GM10266 (cell line): ENCODE results near the gene NR2F6.
A peak's percentile ranks its signal among the peaks of the same experiment; 100 is the strongest.

Experiments
- DNase-seq: peaks from one replicate; pipeline ENCODE4 v3.0.0; 2012; ENCODE audit errors: extremely low spot score
- CTCF ChIP-seq: IDR thresholded peaks from 2 replicates; pipeline ENCODE4 v1.5.1; 2012; ENCODE audit warnings: mild to moderate bottlenecking, low read depth; ENCODE audit not compliant: control insufficient read depth, insufficient read depth; ENCODE audit errors: missing control alignments

The NR2F6 gene

GRCh38 chr19:17245535-17245984, at the start of gene NR2F6:
NR2F6 (minus strand) TSS chr19:17245919; CDS start chr19:17245220, 699 bp downstream.
- DNase-seq = no peak
- no peak for TF ChIP-seq CTCF

- peak; percentile 74 for DNase-seq
- no peak for TF ChIP-seq CTCF
These were observed 48.6 kb upstream of the NR2F6 start for GRCh38 chr19:17294051-17294891.

GRCh38 chr19:17293605-17294004, 47.9 kb upstream of the NR2F6 start:
- DNase-seq = no peak
- no peak for TF ChIP-seq CTCF

- peak; percentile 97 for DNase-seq
These were observed 46.8 kb upstream of the NR2F6 start for GRCh38 chr19:17292301-17293074.

GRCh38 chr19:17289489-17289888, 43.8 kb upstream of the NR2F6 start:
- peak; percentile 91 for DNase-seq
- no peak for TF ChIP-seq CTCF

More at GRCh38 chr19:17292301-17293074, 46.8 kb upstream of the NR2F6 start:
- peak; percentile 88 for TF ChIP-seq CTCF

GRCh38 chr19:17286752-17287151, 41.0 kb upstream of the NR2F6 start:
- no peak for TF ChIP-seq CTCF
- DNase-seq = no peak

GRCh38 chr19:17286263-17286662, 40.5 kb upstream of the NR2F6 start:
- TF ChIP-seq CTCF = no peak
- no peak for DNase-seq
